Stomach (tissue), 19 donors: ENCODE data around the gene CENPU. TPM values are rescaled to one million over a fixed set of nuclear protein-coding genes. Genes with fewer than 3 reads are reported as not detected.
A peak's percentile ranks its signal among the peaks of the same experiment; 100 is the strongest.
"Not testable (repeated sequence)": the region's sequence is repeated elsewhere in the genome, so short reads cannot be mapped to it uniquely, and the experiment has no call there.

Source experiments
- DNase-seq, 2 donors: peaks; one replicate each; pipeline versions ENCODE4 v3.0.0 to v3.0.0-alpha.2; 2013 to 2019
- H3K27ac ChIP-seq, 5 donors: fragments of 200-600 bp in 4 of 5; sonication (generic) in 4 of 5; one replicate each; pipeline ENCODE4 v1.5.1; 2013 to 2019; ENCODE audit warnings: mild to moderate bottlenecking in 1 of 5, moderate library complexity in 1 of 5
- H3K27me3 ChIP-seq, 3 donors: fragments of 200-600 bp; sonication (generic); one replicate each; pipeline ENCODE4 v1.5.1; 2017 to 2019; ENCODE audit warnings: mixed run types in 1 of 3
- H3K36me3 ChIP-seq, 4 donors: fragments of 200-600 bp; sonication (generic); 1 replicate in 3 of 4; 2 replicates in 1 of 4; pipeline ENCODE4 v1.5.1; 2016 to 2019
- H3K4me1 ChIP-seq, 4 donors: fragments of 200-600 bp; sonication (generic); one replicate each; pipeline ENCODE4 v1.5.1; 2016 to 2019
- H3K4me3 ChIP-seq, 4 donors: fragments of 200-600 bp; sonication (generic) in 3 of 4; one replicate each; pipeline ENCODE4 v1.5.1; 2016 to 2019; ENCODE audit warnings: mild to moderate bottlenecking in 1 of 4
- H3K9me3 ChIP-seq, 4 donors: fragments of 200-600 bp; sonication (generic); one replicate each; pipeline ENCODE4 v1.5.1; 2016 to 2019
- EP300 ChIP-seq: sonication (generic); formaldehyde crosslinking; IDR thresholded peaks from one replicate; pipeline ENCODE4 v1.6.1; 2017; ENCODE audit warnings: antibody characterized with exemption
- POLR2A ChIP-seq, 4 donors: fragments of 450-650 bp; IDR thresholded peaks; one replicate each; pipeline ENCODE4 v1.6.1; 2016; ENCODE audit warnings: antibody characterized with exemption in 4 of 4, control low read depth in 2 of 4, mild to moderate bottlenecking in 1 of 4, moderate library complexity in 1 of 4
- POLR2AphosphoS5 ChIP-seq, 3 donors: sonication (generic); formaldehyde crosslinking; IDR thresholded peaks; one replicate each; pipeline ENCODE4 v1.6.1; 2016; ENCODE audit warnings: antibody characterized with exemption in 3 of 3
- WGBS, 5 donors: extraction: QIAGEN DNeasy Blood & Tissue Kit in 3 of 5; methylation state at CpG; one replicate each; pipeline versions ENCODE4 v1.1.5 to v1.1.7; 2013 to 2018; 5-methylcytosine and 5-hydroxymethylcytosine counted together
- intact Hi-C: fragments of 100-400 bp; cut with DNase I; formaldehyde crosslinking; loops from one replicate; pipeline ENCODE4 v1.15.1; 2023; ENCODE audit warnings: low total_unique reads
- long read RNA-seq, 10 donors: transcript quantifications; one replicate each; lab custom pipeline, GENCODE V29; 2026
- polyA plus RNA-seq, 3 donors: library from polyadenylated mRNA; stranded (reverse); fragments of 200-250 nt; gene quantifications; one replicate each; pipeline ENCODE4 v1.2.3, GENCODE V29; 2013
- total RNA-seq, 5 donors: library from RNA; depleted of rRNA; stranded (reverse); fragments of >200 nt; gene quantifications; one replicate each; pipeline versions ENCODE4 v1.1.0 to v1.2.3, GENCODE V29; 2014 to 2016
- TF ChIP-seq, protein P1 (sequence below), 7 experiments: fragments of 450-650 bp in 4 of 7; fragments of 200-600 bp in 3 of 7; sonication (generic) in 3 of 7; IDR thresholded peaks; one replicate each; pipeline ENCODE4 v1.5.1; 2016 to 2019; ENCODE audit warnings: antibody characterized with exemption in 7 of 7, control low read depth in 2 of 7, mild to moderate bottlenecking in 1 of 7
- donor health status: healthy with polysubstance abuse.
- donor health status: Bipolar disorder and iron deficiency.
- donor health status: healthy.

CENPU gene, protein sequence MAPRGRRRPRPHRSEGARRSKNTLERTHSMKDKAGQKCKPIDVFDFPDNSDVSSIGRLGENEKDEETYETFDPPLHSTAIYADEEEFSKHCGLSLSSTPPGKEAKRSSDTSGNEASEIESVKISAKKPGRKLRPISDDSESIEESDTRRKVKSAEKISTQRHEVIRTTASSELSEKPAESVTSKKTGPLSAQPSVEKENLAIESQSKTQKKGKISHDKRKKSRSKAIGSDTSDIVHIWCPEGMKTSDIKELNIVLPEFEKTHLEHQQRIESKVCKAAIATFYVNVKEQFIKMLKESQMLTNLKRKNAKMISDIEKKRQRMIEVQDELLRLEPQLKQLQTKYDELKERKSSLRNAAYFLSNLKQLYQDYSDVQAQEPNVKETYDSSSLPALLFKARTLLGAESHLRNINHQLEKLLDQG
- total RNA-seq (10 to 100 TPM in 1 of 5 donors, 1 to 10 TPM in 4; 5.8 to 17.8 (median 7.4) TPM), polyA plus RNA-seq (10 to 100 TPM in 1 of 3 donors, 1 to 10 TPM in 2; 4.1 to 13.1 (median 5.3) TPM)
- long read RNA-seq, donor 1 = 0 reads
- long read RNA-seq, donor 2, partial matches to known transcripts = 0 of 3 reads
- long read RNA-seq, donor 2, other reads (novel, unspliced or antisense) = 0 of 3 reads
- long read RNA-seq, donor 3, partial matches to known transcripts = 0 of 2 reads
- long read RNA-seq, donor 3, other reads (novel, unspliced or antisense) = 0 of 2 reads
- long read RNA-seq, donor 4 = 0 reads
- long read RNA-seq, donor 5, transcript CENPU-201 (13 exons, 1,998 nt) = major isoform, 5 of 6 reads
- long read RNA-seq, donor 5, partial matches to known transcripts = 0 of 6 reads
- long read RNA-seq, donor 5, other reads (novel, unspliced or antisense) = 0 of 6 reads
- long read RNA-seq, donor 6, transcript CENPU-202 (2 exons, 723 nt) = minor isoform, 7 of 19 reads
- long read RNA-seq, donor 6, transcript CENPU-201 (13 exons, 1,998 nt) = major isoform, 9 of 19 reads
- long read RNA-seq, donor 6, partial matches to known transcripts = 0 of 19 reads
- long read RNA-seq, donor 6, other reads (novel, unspliced or antisense) = 0 of 19 reads
- long read RNA-seq, donor 7, partial matches to known transcripts = 0 of 3 reads
- long read RNA-seq, donor 7, other reads (novel, unspliced or antisense) = 0 of 3 reads
- long read RNA-seq, donor 8, partial matches to known transcripts = 0 of 6 reads
- long read RNA-seq, donor 8, other reads (novel, unspliced or antisense) = 0 of 6 reads
- long read RNA-seq, donor 9, partial matches to known transcripts = 0 of 3 reads
- long read RNA-seq, donor 9, other reads (novel, unspliced or antisense) = 0 of 3 reads
- long read RNA-seq, donor 10, partial matches to known transcripts = 0 of 1 reads
- long read RNA-seq, donor 10, other reads (novel, unspliced or antisense) = 0 of 1 reads

DNA sequence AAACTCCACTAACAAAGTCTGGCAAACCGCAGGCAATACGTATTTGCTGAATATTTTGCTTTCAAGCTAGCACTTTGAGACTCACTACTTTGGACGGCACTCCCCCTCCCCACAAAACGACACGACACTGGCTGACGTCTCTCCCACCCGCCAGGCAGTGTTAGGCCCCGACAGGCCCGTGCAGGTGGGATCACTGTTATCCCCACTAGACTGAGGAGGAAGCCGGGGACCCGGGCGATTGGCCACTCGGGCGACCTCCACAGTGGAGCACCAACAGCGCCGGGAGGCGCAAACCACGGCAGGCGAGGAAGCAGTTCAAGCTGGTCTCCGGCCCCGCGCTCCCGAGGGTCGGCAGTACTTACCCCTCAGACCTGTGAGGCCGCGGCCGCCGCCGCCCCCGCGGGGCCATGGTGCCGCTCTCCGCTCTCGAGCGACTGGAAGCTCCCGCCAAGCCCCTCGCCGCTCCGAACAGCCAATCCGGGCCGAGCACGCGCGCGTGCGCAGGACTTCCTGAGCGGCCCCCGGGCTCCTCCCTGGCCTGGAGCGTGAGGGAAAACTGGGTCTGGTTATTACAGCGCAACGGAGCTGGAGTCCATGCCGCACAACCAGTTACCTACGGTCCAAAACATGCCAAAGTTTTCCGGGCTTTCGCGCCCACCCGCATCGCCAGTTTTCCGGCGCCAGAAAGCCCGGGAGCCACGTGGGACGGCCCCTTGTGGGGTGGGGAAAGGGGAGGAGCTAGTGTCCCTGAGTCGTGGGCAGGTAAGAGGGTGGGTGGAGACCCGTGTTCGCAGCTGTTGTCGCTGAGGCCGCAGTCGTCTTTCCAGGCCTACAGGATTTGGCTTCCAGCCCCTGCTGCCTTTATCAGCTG, at the start of gene CENPU:
Gene CENPU (minus strand): TSS at position 443 of the 871 bp plus-strand sequence. CDS start 34 bp downstream, at position 409.
- TF ChIP-seq, protein P1, sequence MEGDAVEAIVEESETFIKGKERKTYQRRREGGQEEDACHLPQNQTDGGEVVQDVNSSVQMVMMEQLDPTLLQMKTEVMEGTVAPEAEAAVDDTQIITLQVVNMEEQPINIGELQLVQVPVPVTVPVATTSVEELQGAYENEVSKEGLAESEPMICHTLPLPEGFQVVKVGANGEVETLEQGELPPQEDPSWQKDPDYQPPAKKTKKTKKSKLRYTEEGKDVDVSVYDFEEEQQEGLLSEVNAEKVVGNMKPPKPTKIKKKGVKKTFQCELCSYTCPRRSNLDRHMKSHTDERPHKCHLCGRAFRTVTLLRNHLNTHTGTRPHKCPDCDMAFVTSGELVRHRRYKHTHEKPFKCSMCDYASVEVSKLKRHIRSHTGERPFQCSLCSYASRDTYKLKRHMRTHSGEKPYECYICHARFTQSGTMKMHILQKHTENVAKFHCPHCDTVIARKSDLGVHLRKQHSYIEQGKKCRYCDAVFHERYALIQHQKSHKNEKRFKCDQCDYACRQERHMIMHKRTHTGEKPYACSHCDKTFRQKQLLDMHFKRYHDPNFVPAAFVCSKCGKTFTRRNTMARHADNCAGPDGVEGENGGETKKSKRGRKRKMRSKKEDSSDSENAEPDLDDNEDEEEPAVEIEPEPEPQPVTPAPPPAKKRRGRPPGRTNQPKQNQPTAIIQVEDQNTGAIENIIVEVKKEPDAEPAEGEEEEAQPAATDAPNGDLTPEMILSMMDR (IDR thresholded peaks at IDR 0.05) = no peak
- TF ChIP-seq POLR2AphosphoS5 (IDR thresholded peaks at IDR 0.05) = peak; percentile 69 to 96 (median 74)

GRCh38 chr4:184782731-184783373, 49.0 kb upstream of the CENPU start:
- WGBS, 5 donors = 45 to 74% (median 63%) methylated on average over 15 to 17 of the region's 17 CpGs
- Histone ChIP-seq H3K27me3 (no peaks in the 10 kb centered on the region), H3K36me3 (peaks cover 15 to 91% (median 85%) of the 10 kb centered on the region in 4 donors), H3K4me3 (no peak overlapping the region), H3K4me1 (no peaks in the 10 kb centered on the region), H3K9me3 (no peaks in the 10 kb centered on the region), H3K27ac (no peak overlapping the region)
- peak in 1 of 2 donors; percentile 36 for DNase-seq
- TF ChIP-seq, protein P1 (IDR thresholded peaks at IDR 0.05) = no peak
- TF ChIP-seq POLR2A (IDR thresholded peaks at IDR 0.05) (no peak), EP300 (no peak), POLR2AphosphoS5 (IDR thresholded peaks at IDR 0.05) (no peak)
- intact Hi-C loops = no loop called here

More for the DNA sequence above, at the start of gene CENPU:
- 0 to 1% (median 0%) methylated on average over 27 to 69 of the region's 69 CpGs for WGBS, 5 donors
- Histone ChIP-seq H3K4me1 (peaks cover 0 to 22% (median 16%) of the 10 kb centered on the region in 4 donors), H3K27me3 (no peaks in the 10 kb centered on the region), H3K9me3 (no peaks in the 10 kb centered on the region), H3K36me3 (no peaks in the 10 kb centered on the region), H3K27ac (peak within 1 kb of the TSS; percentile 50 to 78 (median 75)), H3K4me3 (peak within 1 kb of the TSS; percentile 71 to 86 (median 76))
- intact Hi-C loops = no loop called here
- DNase-seq = peak; percentile 96 to 99

GRCh38 chr4:184779160-184779559, 45.3 kb upstream of the CENPU start:
- peaks cover 15 to 79% (median 63%) of the 10 kb centered on the region in 4 donors for H3K36me3 ChIP-seq
- intact Hi-C loops, DNase-seq: not testable (repeated sequence)

DNA sequence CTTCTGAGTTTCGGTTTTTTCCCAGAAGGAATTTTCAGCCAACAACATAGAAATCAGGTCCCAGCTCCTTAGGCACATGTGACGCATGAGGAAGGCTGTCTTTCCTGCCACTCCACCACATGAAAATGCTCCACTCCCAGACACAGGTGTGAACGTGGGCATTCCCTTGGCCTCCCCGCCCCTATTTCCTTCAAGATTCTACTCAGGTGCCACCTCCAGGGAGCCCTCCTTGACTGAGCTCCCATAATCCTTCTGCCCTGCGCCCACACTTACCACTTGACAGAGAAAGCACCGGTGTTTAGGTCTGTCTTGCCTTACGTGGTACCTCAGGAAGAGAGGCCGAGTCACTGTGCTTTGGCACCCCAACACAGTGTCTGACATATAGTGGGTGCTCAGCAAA, 44.4 kb upstream of the CENPU start:
- 81 to 85% (median 84%) methylated on average over 8 of the region's 8 CpGs for WGBS, 5 donors
- no peak overlapping the region for H3K27ac ChIP-seq
- H3K4me3 ChIP-seq = no peak overlapping the region
- TF ChIP-seq POLR2A (IDR thresholded peaks at IDR 0.05) = no peak
- TF ChIP-seq POLR2AphosphoS5 (IDR thresholded peaks at IDR 0.05) = no peak
- TF ChIP-seq, protein P1 (IDR thresholded peaks at IDR 0.05) = no peak
- no peak for TF ChIP-seq EP300
- peaks cover 12 to 80% (median 63%) of the 10 kb centered on the region in 4 donors for H3K36me3 ChIP-seq
- no peak for DNase-seq
- H3K9me3 ChIP-seq = no peaks in the 10 kb centered on the region
- no peaks in the 10 kb centered on the region for H3K27me3 ChIP-seq
- no peaks in the 10 kb centered on the region for H3K4me1 ChIP-seq
- intact Hi-C loops = no loop called here

More at GRCh38 chr4:184779160-184779559, 45.3 kb upstream of the CENPU start:
- not testable (repeated sequence) for H3K27me3 ChIP-seq, H3K4me1 ChIP-seq, H3K4me3 ChIP-seq, H3K9me3 ChIP-seq, H3K27ac ChIP-seq
- WGBS, 5 donors = 88 to 96% (median 94%) methylated on average over 4 of the region's 4 CpGs
